ENCODE results near the gene DNM1L. TPM values are rescaled to one million over a fixed set of nuclear protein-coding genes. Genes with fewer than 3 reads are reported as not detected.

Gene DNM1L
- total RNA-seq, 2 donors from 2014 or later: 52.2 to 71.1 TPM

DNA sequence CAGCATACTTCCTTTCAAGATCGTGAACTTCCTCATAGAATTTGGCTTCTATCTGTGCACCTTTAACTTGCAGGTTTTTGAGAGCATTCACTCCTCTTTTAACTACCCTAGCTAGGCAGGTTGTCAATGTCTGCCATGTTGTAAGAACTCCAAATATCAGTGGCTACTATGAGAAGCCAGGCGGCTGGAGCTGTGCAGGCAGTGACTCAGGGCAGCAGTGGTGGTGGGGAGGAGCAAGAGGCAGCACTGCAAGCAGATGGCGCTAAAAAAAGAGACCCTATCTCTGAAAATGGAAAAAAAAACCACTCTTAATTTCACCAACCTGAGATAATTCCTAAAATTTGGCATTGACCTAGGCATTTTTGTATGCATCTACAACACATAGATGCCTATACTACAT lies 48.1 kb downstream of the DNM1L start:
- DNase-seq (ENCODE audit: low spot score in 2 of 2) (no peak), ATAC-seq (no peak)
- H3K9me3 Mint-ChIP-seq: no peaks in the 10 kb centered on the region
- no peaks in the 10 kb centered on the region for H3K36me3 Mint-ChIP-seq
- peak overlapping the region; percentile 11 to 23 for H3K27ac Mint-ChIP-seq

DNA sequence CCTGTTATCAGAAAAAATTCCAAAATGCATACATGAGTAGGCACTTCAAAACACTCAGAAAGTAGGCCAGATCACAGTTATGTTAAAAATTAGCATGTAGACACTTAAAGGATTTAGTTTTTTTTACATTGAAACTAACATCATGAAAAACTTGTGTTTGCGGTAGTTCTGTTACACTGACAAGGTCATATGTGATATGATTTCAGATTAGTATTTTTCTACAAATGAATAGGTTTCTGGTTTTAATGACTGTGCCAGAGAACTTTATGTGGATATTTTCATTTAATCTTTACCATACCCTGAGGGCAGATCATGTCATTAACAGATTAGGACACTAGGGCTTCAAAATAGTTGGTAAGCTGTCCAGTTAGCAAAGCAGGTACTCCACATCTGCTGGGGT lies 55.9 kb downstream of the DNM1L start:
- H3K36me3 Mint-ChIP-seq: peaks cover 0 to 5% of the 10 kb centered on the region in 2 donors
- ATAC-seq (no peak), DNase-seq (ENCODE audit: low spot score in 2 of 2) (no peak)
- no peak overlapping the region for H3K27ac Mint-ChIP-seq
- no peaks in the 10 kb centered on the region for H3K9me3 Mint-ChIP-seq

DNA sequence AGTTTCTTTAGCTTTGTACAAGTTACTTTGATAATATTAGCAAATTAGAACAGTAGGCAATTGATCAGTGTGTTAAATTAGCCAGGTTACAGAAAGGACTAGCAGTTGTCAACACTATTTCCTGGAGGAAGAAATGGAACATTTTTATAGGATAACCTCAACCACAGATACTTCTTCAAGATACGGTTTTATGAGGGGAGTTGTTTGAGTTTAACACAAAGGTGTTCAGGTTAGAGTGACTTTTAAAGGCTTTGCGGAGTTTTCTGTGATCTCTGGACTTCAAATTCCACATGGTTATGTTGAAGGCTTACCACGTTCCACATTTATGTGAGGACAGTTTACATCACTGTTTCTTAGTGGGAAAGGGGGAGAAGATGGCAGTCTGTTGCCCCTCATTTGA lies 57.3 kb downstream of the DNM1L start:
- ATAC-seq (no peak), DNase-seq (ENCODE audit: low spot score in 2 of 2) (no peak)
- Mint-ChIP-seq H3K27ac (peak overlapping the region in 1 of 2 donors; percentile 50), H3K9me3 (no peaks in the 10 kb centered on the region), H3K36me3 (peaks cover 0 to 5% of the 10 kb centered on the region in 2 donors)

DNA sequence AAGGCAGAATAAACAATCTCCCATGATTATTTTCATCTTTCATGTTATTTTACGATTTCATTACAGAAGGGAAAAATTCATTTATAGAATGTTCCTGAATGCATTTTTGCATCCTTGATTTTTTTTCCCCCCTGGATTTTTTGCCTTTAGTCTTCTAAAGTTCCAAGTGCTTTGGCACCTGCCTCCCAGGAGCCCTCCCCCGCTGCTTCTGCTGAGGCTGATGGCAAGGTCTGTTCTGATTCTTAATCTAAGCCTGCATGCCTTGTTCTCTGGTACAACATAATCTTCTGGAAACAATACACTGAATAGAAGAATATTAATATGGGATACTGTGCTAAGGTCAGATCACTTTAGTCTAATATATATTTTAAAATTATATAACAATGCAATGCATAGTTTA lies 58.6 kb downstream of the DNM1L start:
- peaks cover 0 to 5% of the 10 kb centered on the region in 2 donors for H3K36me3 Mint-ChIP-seq
- DNase-seq (ENCODE audit: low spot score in 2 of 2) (no peak), ATAC-seq (no peak)
- no peaks in the 10 kb centered on the region for H3K9me3 Mint-ChIP-seq
- H3K27ac Mint-ChIP-seq: no peak overlapping the region

DNA sequence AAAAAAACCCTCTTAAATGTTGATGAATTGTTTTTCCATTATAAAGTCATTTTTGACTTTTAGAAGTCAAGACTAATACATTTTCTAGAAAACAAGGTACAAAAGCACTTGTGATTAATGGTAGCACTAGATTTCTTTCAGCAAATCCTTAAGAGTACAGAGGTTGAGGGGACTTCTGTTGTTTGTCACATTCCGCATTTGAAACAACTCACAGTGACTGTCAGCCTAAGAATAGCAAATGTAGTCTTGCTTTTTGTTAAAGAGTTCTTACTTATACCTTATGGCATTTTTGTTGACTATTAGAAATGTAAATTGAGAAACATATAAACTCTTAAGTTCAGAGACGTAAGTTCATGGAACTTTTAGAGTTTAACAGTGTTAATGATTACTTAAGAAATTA lies 60.2 kb downstream of the DNM1L start:
- no peak for DNase-seq (ENCODE audit: low spot score in 2 of 2)
- no peak overlapping the region for H3K27ac Mint-ChIP-seq
- no peaks in the 10 kb centered on the region for H3K36me3 Mint-ChIP-seq
- ATAC-seq: no peak
- no peaks in the 10 kb centered on the region for H3K9me3 Mint-ChIP-seq

DNA sequence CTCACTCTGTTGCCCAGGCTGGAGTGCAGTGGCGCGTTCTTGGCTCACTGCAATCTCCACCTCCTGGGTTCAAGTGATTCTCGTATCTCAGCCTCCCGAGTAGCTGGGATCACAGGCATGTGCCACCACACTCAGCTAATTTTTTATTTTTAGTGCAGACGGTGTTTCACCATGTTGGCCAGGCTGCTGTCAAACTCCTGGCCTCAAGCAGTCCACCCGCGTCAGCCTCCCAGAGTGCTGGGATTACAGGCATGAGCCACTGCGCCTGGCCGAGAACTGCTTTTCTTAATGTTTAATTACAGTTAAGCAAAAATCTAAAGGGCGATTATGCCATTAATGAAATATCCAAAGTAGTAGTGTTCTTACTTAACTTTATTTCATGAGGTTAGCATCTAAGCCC lies 63.0 kb downstream of the DNM1L start:
- no peak for ATAC-seq
- Mint-ChIP-seq H3K9me3 (no peaks in the 10 kb centered on the region), H3K36me3 (peaks cover 0 to 6% of the 10 kb centered on the region in 2 donors), H3K27ac (no peak overlapping the region)
- no peak for DNase-seq (ENCODE audit: low spot score in 2 of 2)

DNA sequence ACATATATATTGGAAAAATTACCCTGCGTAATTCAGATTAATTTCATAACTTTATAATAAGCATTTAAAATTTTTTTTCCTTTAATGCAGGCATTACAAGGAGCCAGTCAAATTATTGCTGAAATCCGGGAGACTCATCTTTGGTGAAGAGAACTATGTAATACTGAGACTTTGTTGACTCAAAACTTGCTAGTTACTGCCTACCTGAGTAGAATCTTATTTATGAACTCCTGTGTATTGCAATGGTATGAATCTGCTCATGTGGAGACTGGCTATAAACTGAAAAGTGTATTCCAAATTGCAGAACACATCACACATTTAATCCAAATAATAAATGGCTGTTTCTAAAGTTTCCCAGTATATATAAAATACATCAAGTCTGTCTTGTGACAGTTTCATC lies 64.2 kb downstream of the DNM1L start:
- H3K9me3 Mint-ChIP-seq: no peaks in the 10 kb centered on the region
- DNase-seq (ENCODE audit: low spot score in 2 of 2): no peak
- ATAC-seq: peak in 1 of 2 donors; percentile 58
- peaks cover 4 to 12% of the 10 kb centered on the region in 2 donors for H3K36me3 Mint-ChIP-seq
- no peak overlapping the region for H3K27ac Mint-ChIP-seq

DNA sequence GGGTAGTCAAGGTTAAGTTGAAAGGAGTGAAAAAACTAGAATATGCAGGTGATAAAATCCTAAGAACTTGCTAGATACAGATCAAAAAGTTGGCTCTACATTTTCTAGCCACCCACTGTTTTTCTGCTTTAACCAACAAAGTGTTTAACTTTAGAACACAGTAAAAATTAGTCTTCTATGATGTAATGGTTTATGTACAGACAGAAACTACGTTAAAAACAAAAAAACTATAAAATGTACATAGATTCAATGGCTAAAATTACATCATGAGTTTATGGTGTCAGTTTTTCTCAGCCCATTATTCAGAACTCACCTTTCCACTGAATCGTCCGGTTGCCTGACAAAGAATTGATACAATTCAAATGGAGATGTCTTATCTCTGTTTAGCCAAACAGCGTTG lies 74.5 kb downstream of the DNM1L start:
- H3K27ac Mint-ChIP-seq: peak overlapping the region in 1 of 2 donors; percentile 98
- no peaks in the 10 kb centered on the region for H3K9me3 Mint-ChIP-seq
- H3K36me3 Mint-ChIP-seq: peaks cover 8 to 15% of the 10 kb centered on the region in 2 donors
- ATAC-seq: no peak
- DNase-seq (ENCODE audit: low spot score in 2 of 2): no peak

DNA sequence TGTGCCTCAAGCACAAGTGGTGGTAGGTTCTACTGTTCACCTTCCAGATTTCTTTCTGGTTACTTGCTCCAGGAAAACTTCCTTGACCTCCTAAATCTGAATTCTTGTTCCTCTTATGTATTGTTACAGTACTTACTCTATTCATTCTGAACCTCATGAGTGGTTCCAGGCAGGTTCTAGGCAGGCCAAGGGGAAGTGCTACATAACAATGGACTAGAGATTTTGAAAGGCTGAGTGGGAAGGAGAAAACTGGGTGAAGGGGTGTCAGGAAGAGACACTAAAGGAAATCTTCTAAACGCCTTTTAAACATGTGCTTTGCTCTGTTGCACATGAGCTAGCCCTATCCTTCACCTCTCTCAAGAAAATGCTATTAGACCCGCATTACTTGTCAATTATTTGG lies 75.0 kb downstream of the DNM1L start:
- H3K27ac Mint-ChIP-seq: peak overlapping the region; percentile 92 to 98
- H3K36me3 Mint-ChIP-seq: peaks cover 8 to 15% of the 10 kb centered on the region in 2 donors
- H3K9me3 Mint-ChIP-seq: no peaks in the 10 kb centered on the region
- DNase-seq (ENCODE audit: low spot score in 2 of 2) (no peak), ATAC-seq (no peak)

DNA sequence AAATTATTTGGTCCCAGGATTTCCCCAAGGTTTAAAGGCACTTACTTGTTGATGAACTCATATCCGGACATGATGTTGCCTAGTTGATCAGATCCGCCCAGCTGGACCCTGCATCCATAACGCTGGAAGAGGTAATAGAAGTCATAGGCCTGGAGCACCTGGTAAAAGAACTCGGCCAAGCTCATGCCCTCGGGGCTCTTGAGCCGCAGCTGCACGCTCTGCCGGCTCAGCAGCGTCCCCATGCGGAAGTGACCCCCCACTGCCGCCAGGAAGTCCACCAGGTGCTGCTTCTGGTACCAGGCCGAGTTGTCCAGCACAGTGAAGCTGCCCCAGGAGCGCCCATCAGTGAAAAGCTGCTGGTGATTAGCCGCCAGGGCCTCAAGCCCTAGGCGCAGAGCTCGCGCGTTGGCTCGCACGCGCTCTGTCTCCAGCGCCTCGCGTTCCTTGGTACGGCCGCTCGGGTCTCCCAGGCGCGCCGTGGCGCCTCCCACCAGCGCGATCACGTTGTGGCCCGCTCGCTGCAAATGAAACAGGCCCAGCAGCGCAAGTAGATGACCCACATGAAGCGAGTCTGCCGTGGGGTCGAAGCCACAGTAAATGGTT lies 76.1 kb downstream of the DNM1L start:
- peaks cover 8 to 15% of the 10 kb centered on the region in 2 donors for H3K36me3 Mint-ChIP-seq
- ATAC-seq: peak; percentile 69 to 73
- peak; percentile 77 to 79 for DNase-seq (ENCODE audit: low spot score in 2 of 2)
- H3K9me3 Mint-ChIP-seq: no peaks in the 10 kb centered on the region
- peak overlapping the region; percentile 92 to 98 for H3K27ac Mint-ChIP-seq

DNA sequence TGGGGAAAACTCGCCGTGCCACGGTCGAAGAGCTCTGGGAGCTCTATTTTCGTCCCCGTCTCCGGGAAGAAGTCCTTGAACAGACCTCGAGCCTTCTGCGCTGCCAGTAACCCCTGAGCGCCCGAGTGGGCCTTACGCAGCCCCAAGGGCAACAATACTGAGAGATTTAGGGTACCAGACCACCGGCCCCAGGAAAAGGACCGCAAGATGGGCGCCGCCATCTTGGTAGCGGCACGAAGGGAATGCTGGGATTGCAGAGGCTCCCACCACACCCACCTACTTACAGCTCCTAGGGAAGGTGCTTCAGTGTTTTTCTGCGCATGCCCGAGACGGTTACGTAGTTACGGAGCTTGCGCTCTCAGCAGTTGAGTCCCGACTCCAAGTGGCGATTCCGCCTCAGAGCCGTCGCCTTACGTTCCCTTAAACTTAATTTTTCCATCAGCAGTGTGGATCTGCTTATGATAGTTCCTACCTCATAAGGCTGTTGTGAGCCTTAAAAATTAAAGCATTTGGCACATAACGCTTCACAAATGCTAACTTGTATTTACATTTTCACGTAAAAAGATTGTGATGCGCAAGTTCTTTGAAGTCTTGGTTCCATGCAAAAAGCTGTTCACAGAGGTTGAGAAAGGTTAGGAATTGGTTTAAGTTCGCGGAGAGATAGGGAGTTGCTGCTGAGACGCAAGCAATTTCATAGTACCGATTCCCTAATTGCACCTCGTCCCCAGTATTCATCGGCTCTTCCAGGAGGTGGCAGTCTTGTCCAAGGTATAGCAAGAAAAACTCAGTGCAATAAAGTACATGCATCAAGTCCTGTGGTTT lies 76.8 kb downstream of the DNM1L start, which contains the start of gene YARS2:
YARS2 (minus strand) TSS at position 244 of the 822 bp plus-strand sequence; CDS start at position 221, 23 bp downstream.
- Mint-ChIP-seq H3K27ac (peak within 1 kb of the TSS; percentile 92 to 98), H3K36me3 (peaks cover 8 to 15% of the 10 kb centered on the region in 2 donors), H3K9me3 (no peaks in the 10 kb centered on the region)
- DNase-seq (ENCODE audit: low spot score in 2 of 2) (peak; percentile 79 to 90), ATAC-seq (peak; percentile 88 to 94)

DNA sequence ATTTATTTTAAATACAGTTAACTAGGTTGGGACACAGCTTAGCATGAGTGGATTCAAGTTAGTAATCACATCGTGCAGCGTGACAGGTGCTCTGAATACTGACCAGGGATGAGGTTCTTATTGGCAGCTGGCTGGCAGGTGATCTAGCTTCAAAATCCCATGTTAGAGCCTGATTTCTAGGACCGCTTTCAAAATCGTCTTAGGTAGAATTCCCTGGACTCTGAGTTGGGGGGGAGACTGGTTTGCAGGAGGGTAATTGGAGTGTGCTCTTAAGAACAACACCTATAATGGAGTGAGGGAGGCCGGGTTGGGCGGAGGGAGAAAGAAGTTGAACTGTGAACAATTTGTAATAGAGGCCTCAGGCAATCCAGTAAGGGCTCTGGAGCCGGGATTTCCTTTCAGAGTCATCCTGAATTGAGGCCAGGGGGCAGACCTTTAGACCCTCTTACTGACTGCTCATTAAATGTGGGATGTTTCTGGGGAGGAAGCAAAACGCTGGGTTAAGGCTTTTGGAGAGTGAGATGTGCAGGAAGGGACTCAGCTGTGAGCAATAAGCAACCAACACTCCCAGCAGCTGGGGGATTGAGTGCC lies 77.5 kb downstream of the DNM1L start:
- H3K36me3 Mint-ChIP-seq: peaks cover 8 to 15% of the 10 kb centered on the region in 2 donors
- DNase-seq (ENCODE audit: low spot score in 2 of 2): no peak

DNA sequence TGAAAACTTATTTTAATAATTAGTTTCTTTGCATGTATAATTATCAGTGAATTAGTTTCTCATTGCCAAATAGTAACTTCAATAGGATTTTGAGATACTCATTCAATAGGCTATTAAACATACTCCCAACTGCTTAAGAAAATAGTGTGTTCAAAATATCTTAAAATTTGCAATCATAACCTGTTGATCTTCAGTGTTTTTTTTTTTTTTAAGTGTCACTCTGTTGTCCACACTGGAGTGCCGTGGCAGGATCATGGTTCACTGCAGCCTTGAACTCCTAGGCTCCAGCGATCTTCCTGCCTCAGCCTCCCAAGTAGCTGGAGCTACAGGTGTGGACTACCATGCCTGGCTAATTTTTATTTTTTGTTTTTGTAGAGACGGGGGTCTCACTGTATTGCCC lies 78.1 kb downstream of the DNM1L start:
- no peak for DNase-seq (ENCODE audit: low spot score in 2 of 2)
- Mint-ChIP-seq H3K9me3 (no peaks in the 10 kb centered on the region), H3K27ac (peak overlapping the region; percentile 60 to 61), H3K36me3 (peaks cover 8 to 15% of the 10 kb centered on the region in 2 donors)
- no peak for ATAC-seq

More for the DNA sequence above, 77.5 kb downstream of the DNM1L start:
- ATAC-seq: no peak
- Mint-ChIP-seq H3K27ac (peak overlapping the region; percentile 92 to 98), H3K9me3 (no peaks in the 10 kb centered on the region)

DNA sequence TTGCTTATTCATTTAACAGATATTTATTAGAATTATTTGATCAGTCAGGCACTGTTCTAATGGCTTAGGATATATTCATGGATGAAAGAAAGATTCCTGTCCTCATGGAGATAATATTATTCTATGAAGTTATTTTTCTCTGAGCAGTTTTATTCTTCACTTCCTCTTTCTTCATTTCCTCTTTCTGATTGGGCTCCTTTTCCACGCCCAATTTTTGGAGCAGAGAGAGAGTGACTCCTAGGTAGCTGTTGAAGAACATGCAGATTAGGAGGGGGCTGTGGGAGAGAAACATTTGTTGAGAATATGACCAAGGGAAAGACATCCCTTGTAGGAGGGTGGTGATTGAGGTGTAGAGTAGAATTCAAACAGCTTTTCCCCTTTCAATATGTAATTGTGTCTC lies 82.6 kb downstream of the DNM1L start:
- Mint-ChIP-seq H3K27ac (no peak overlapping the region), H3K36me3 (no peaks in the 10 kb centered on the region), H3K9me3 (no peaks in the 10 kb centered on the region)
- DNase-seq (ENCODE audit: low spot score in 2 of 2) (no peak), ATAC-seq (no peak)

DNA sequence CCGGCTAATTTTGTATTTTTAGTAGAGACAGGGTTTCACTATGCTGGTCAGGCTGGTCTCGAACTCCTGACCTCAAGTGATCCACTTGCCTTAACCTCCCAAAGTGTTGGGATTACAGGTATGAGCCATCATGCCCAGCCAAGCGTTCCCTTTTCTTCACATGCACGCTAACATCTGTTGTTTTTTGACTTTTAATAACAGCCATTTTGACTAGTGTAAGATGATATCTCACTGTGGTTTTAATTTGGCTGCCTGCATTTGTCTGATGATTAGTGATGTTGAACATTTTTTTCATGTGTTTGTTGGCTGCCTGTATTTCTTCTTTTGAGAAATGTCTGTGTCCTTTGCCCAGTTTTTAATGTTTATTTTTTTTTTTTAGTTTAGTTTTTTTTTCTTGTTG lies 86.8 kb downstream of the DNM1L start:
- no peak for DNase-seq (ENCODE audit: low spot score in 2 of 2)
- ATAC-seq: no peak
- Mint-ChIP-seq H3K36me3 (no peaks in the 10 kb centered on the region), H3K9me3 (no peaks in the 10 kb centered on the region), H3K27ac (no peak overlapping the region)

DNA sequence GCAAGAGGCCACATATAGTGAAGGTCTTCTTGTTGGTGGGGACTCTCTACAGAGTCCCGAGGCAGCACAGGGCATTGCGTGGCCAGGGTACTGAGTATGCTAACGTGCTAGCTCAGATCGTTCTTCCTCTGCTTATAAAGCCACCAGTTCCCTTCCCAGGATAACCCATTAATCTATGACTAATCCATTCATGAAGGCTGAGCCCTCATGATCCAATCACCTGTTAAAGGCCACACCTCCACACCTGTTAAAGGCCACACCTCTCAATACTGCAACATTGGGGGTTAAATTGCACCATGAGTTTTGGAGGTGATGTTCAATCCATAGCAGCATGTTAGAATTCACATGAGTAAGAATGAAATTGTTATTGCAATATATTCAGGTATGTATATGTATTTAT lies 89.4 kb downstream of the DNM1L start:
- ATAC-seq (no peak), DNase-seq (ENCODE audit: low spot score in 2 of 2) (no peak)
- no peaks in the 10 kb centered on the region for H3K36me3 Mint-ChIP-seq
- no peaks in the 10 kb centered on the region for H3K9me3 Mint-ChIP-seq
- H3K27ac Mint-ChIP-seq: no peak overlapping the region

DNA sequence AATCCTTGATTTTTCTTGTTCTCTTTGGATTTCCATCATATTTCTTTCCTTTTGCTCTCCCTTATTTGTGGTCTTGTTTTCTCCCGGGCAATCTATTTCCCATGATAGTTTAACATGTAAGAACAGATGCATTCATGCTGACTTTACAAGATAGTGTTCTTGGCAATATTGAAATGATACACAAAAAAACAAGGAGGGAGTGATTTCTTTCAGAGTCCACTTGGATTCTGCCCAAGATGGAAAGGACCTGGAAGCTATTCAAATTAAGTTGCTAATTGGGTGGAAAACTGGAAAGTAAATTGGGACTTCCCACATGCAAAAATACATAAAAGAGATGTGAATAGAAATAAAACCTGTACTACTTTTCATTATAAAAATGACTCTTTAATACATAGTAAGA lies 91.0 kb downstream of the DNM1L start:
- Mint-ChIP-seq H3K27ac (no peak overlapping the region), H3K36me3 (no peaks in the 10 kb centered on the region), H3K9me3 (no peaks in the 10 kb centered on the region)
- no peak for ATAC-seq
- no peak for DNase-seq (ENCODE audit: low spot score in 2 of 2)
